ENCODE measurements around the gene SEC14L5.
"Not testable (repeated sequence)": the region's sequence is repeated elsewhere in the genome, so short reads cannot be mapped to it uniquely, and the experiment has no call there.

The SEC14L5 gene

GRCh38 chr16:4949986-4950385 is 8.1 kb upstream of the SEC14L5 start:
- no peak overlapping the region for H3K9ac ChIP-seq (ENCODE audit: low read depth, low read length, poor library complexity, severe bottlenecking)

GRCh38 chr16:4951583-4951982 is 6.5 kb upstream of the SEC14L5 start:
- H3K9me3 ChIP-seq (ENCODE audit: insufficient read depth, low read depth, low read length); H3K9ac ChIP-seq (ENCODE audit: low read depth, low read length, poor library complexity, severe bottlenecking); H3K4me1 ChIP-seq (ENCODE audit: insufficient read depth, low read length, poor library complexity, severe bottlenecking); H3K4me2 ChIP-seq (ENCODE audit: low read depth, low read length, poor library complexity, severe bottlenecking); H4K20me1 ChIP-seq (ENCODE audit: insufficient read depth, low read length, poor library complexity, severe bottlenecking); H3K79me2 ChIP-seq (ENCODE audit: insufficient read depth, low read length); H3K27me3 ChIP-seq (ENCODE audit: insufficient read depth, low read length, poor library complexity, severe bottlenecking); H3F3A ChIP-seq (ENCODE audit: low read depth); H3K4me3 ChIP-seq (ENCODE audit: low read length, poor library complexity, severe bottlenecking); H3K36me3 ChIP-seq (ENCODE audit: insufficient read depth, low read length); H2AFZ ChIP-seq (ENCODE audit: low read length); H3K9me2 ChIP-seq (replicated peaks; ENCODE audit: low read depth, low read length): not testable (repeated sequence)

More at GRCh38 chr16:4949986-4950385, 8.1 kb upstream of the SEC14L5 start:
- Histone ChIP-seq H3K79me2 (ENCODE audit: insufficient read depth, low read length) (no peaks in the 10 kb centered on the region), H3K36me3 (ENCODE audit: insufficient read depth, low read length) (no peaks in the 10 kb centered on the region), H3K4me1 (ENCODE audit: insufficient read depth, low read length, poor library complexity, severe bottlenecking) (no peaks in the 10 kb centered on the region), H3F3A (ENCODE audit: low read depth) (no peaks in the 10 kb centered on the region), H3K9me3 (ENCODE audit: insufficient read depth, low read depth, low read length) (no peaks in the 10 kb centered on the region), H3K4me3 (ENCODE audit: low read length, poor library complexity, severe bottlenecking) (no peak overlapping the region), H3K9me2 (replicated peaks; ENCODE audit: low read depth, low read length) (no peaks in the 10 kb centered on the region), H3K4me2 (ENCODE audit: low read depth, low read length, poor library complexity, severe bottlenecking) (no peak overlapping the region), H2AFZ (ENCODE audit: low read length) (no peak overlapping the region), H3K27me3 (ENCODE audit: insufficient read depth, low read length, poor library complexity, severe bottlenecking) (no peaks in the 10 kb centered on the region), H4K20me1 (ENCODE audit: insufficient read depth, low read length, poor library complexity, severe bottlenecking) (no peaks in the 10 kb centered on the region)
- no peak for TF ChIP-seq EZH2phosphoT487 (IDR thresholded peaks at IDR 0.05; ENCODE audit: borderline replicate concordance)
- TF ChIP-seq CTCF (conservative IDR thresholded peaks at IDR 0.05; ENCODE audit: low read length) = no peak

- Histone ChIP-seq H3K9me2 (replicated peaks; ENCODE audit: low read depth, low read length) (no peaks in the 10 kb centered on the region), H3K4me1 (ENCODE audit: insufficient read depth, low read length, poor library complexity, severe bottlenecking) (no peaks in the 10 kb centered on the region), H3K4me3 (ENCODE audit: low read length, poor library complexity, severe bottlenecking) (no peak overlapping the region), H2AFZ (ENCODE audit: low read length) (no peak overlapping the region), H3K36me3 (ENCODE audit: insufficient read depth, low read length) (no peaks in the 10 kb centered on the region), H3K9me3 (ENCODE audit: insufficient read depth, low read depth, low read length) (no peaks in the 10 kb centered on the region), H4K20me1 (ENCODE audit: insufficient read depth, low read length, poor library complexity, severe bottlenecking) (no peaks in the 10 kb centered on the region), H3F3A (ENCODE audit: low read depth) (no peaks in the 10 kb centered on the region), H3K9ac (ENCODE audit: low read depth, low read length, poor library complexity, severe bottlenecking) (no peak overlapping the region), H3K4me2 (ENCODE audit: low read depth, low read length, poor library complexity, severe bottlenecking) (no peak overlapping the region), H3K27me3 (ENCODE audit: insufficient read depth, low read length, poor library complexity, severe bottlenecking) (no peaks in the 10 kb centered on the region), H3K79me2 (ENCODE audit: insufficient read depth, low read length) (no peaks in the 10 kb centered on the region)
- TF ChIP-seq CTCF (conservative IDR thresholded peaks at IDR 0.05; ENCODE audit: low read length) (no peak), EZH2phosphoT487 (IDR thresholded peaks at IDR 0.05; ENCODE audit: borderline replicate concordance) (no peak)
Measured at GRCh38 chr16:4954714-4955113, 3.4 kb upstream of the SEC14L5 start.

- TF ChIP-seq EZH2phosphoT487 (IDR thresholded peaks at IDR 0.05; ENCODE audit: borderline replicate concordance) (no peak), CTCF (conservative IDR thresholded peaks at IDR 0.05; ENCODE audit: low read length) (no peak)
- Histone ChIP-seq H3K9ac (ENCODE audit: low read depth, low read length, poor library complexity, severe bottlenecking) (no peak overlapping the region), H2AFZ (ENCODE audit: low read length) (no peak overlapping the region)
Measured at GRCh38 chr16:4957420-4957719, 760 bp upstream of the SEC14L5 start.

More at GRCh38 chr16:4957420-4957719, 760 bp upstream of the SEC14L5 start:
- Histone ChIP-seq H3K36me3 (ENCODE audit: insufficient read depth, low read length) (no peaks in the 10 kb centered on the region), H3K4me2 (ENCODE audit: low read depth, low read length, poor library complexity, severe bottlenecking) (no peak overlapping the region), H3F3A (ENCODE audit: low read depth) (no peaks in the 10 kb centered on the region), H3K9me3 (ENCODE audit: insufficient read depth, low read depth, low read length) (no peaks in the 10 kb centered on the region), H3K79me2 (ENCODE audit: insufficient read depth, low read length) (no peaks in the 10 kb centered on the region), H3K4me1 (ENCODE audit: insufficient read depth, low read length, poor library complexity, severe bottlenecking) (no peaks in the 10 kb centered on the region), H3K4me3 (ENCODE audit: low read length, poor library complexity, severe bottlenecking) (no peak overlapping the region), H3K27me3 (ENCODE audit: insufficient read depth, low read length, poor library complexity, severe bottlenecking) (no peaks in the 10 kb centered on the region), H3K9me2 (replicated peaks; ENCODE audit: low read depth, low read length) (no peaks in the 10 kb centered on the region), H4K20me1 (ENCODE audit: insufficient read depth, low read length, poor library complexity, severe bottlenecking) (no peaks in the 10 kb centered on the region)

Data from Loucy (cell line).